Naive thymus-derived CD4-positive, alpha-beta T cell (primary cell): ENCODE measurements around the gene DCANP1. TPM values are rescaled to one million over a fixed set of nuclear protein-coding genes. Genes with fewer than 3 reads are reported as not detected.

Source experiments
- ATAC-seq: fragments of 150-1000 bp; cut with Tn5 transposase; 2 replicates; pipeline ENCODE4 v1.10.0; 2021; ENCODE audit warnings: mild to moderate bottlenecking, moderate library complexity
- CTCF ChIA-PET: fragments of 350-600 bp; sonication (Branson Sonifier 250); formaldehyde crosslinking; loops from one replicate; lab custom pipeline; 2021; ENCODE audit warnings: antibody characterized with exemption; lab: Charles Lee
- POLR2A ChIA-PET: fragments of 350-600 bp; sonication (Branson Sonifier 250); formaldehyde crosslinking; loops from one replicate; lab custom pipeline; 2021; ENCODE audit warnings: antibody characterized with exemption, inconsistent platforms; lab: Charles Lee
- DNase-seq, 9 donors: peaks; one replicate each; pipeline versions ENCODE4 v3.0.0 to v3.0.0-alpha.2; 2020 to 2022; ENCODE audit warnings: mixed read lengths in 1 of 9
- H3K27ac ChIP-seq: one replicate; pipeline ENCODE4 v1.7.0; 2013; ENCODE audit warnings: mild to moderate bottlenecking, low read depth, low read length, moderate library complexity
- H3K27me3 ChIP-seq, 2 donors: one replicate each; pipeline ENCODE4 v1.7.0; 2013; ENCODE audit warnings: low read length in 2 of 2, mild to moderate bottlenecking in 2 of 2, moderate library complexity in 2 of 2; ENCODE audit not compliant: control insufficient read depth in 2 of 2, insufficient read depth in 2 of 2
- H3K36me3 ChIP-seq, 3 experiments: 1 replicate in 2 of 3; 2 replicates in 1 of 3; pipeline ENCODE4 v1.7.0; 2013; ENCODE audit warnings: low read length in 3 of 3, mild to moderate bottlenecking in 3 of 3, moderate library complexity in 1 of 3; ENCODE audit not compliant: insufficient read depth in 3 of 3, control insufficient read depth in 2 of 3
- H3K4me1 ChIP-seq, 2 donors: one replicate each; pipeline ENCODE4 v1.7.0; 2013; ENCODE audit warnings: low read length in 2 of 2, mild to moderate bottlenecking in 2 of 2, moderate library complexity in 1 of 2; ENCODE audit not compliant: control insufficient read depth in 2 of 2, insufficient read depth in 2 of 2
- H3K4me3 ChIP-seq: 2 replicates; pipeline ENCODE4 v1.7.0; 2013; ENCODE audit warnings: mild to moderate bottlenecking, low read length
- H3K9me3 ChIP-seq, 3 experiments: 1 replicate in 2 of 3; 2 replicates in 1 of 3; pipeline ENCODE4 v1.7.0; 2013; ENCODE audit warnings: low read length in 3 of 3; ENCODE audit not compliant: control insufficient read depth in 2 of 3
- H3K27ac Mint-ChIP-seq, 9 donors: one replicate each; pipeline ENCODE4 v1.8.0; 2020 to 2022; ENCODE audit warnings: mixed read lengths in 9 of 9, mild to moderate bottlenecking in 8 of 9, moderate library complexity in 5 of 9, inconsistent platforms in 2 of 9
- H3K27me3 Mint-ChIP-seq, 5 donors: one replicate each; pipeline ENCODE4 v1.8.0; 2021 to 2022; ENCODE audit warnings: mixed read lengths in 5 of 5, mild to moderate bottlenecking in 1 of 5
- H3K36me3 Mint-ChIP-seq, 5 donors: one replicate each; pipeline ENCODE4 v1.8.0; 2020 to 2022; ENCODE audit warnings: mixed read lengths in 5 of 5, mild to moderate bottlenecking in 3 of 5, inconsistent platforms in 1 of 5
- H3K4me1 Mint-ChIP-seq, 7 donors: one replicate each; pipeline ENCODE4 v1.8.0; 2020 to 2022; ENCODE audit warnings: mixed read lengths in 7 of 7, mild to moderate bottlenecking in 3 of 7, inconsistent platforms in 1 of 7
- H3K4me3 Mint-ChIP-seq, 10 donors: one replicate each; pipeline ENCODE4 v1.8.0; 2020 to 2022; ENCODE audit warnings: mild to moderate bottlenecking in 10 of 10, mixed read lengths in 10 of 10, moderate library complexity in 6 of 10, inconsistent platforms in 2 of 10
- H3K9me3 Mint-ChIP-seq, 11 donors: one replicate each; pipeline ENCODE4 v1.8.0; 2020 to 2022; ENCODE audit warnings: mixed read lengths in 11 of 11, mild to moderate bottlenecking in 4 of 11, inconsistent platforms in 1 of 11, moderate library complexity in 1 of 11
- intact Hi-C, 2 donors: fragments of 100-400 bp; cut with micrococcal nuclease; formaldehyde crosslinking; loops; one replicate each; pipeline ENCODE4 v1.15.1; 2023
- polyA plus RNA-seq, 2 donors: library from polyadenylated mRNA; unstranded; fragments of 300-500 nt; fragmentation: Illumina TruSeq; gene quantifications; one replicate each; pipeline ENCODE4 v1.2.3, GENCODE V29; 2021
- total RNA-seq, 6 experiments: library from RNA in 5 of 6; stranded (reverse) in 5 of 6; gene quantifications; 1 replicate in 5 of 6; 2 replicates in 1 of 6; pipeline ENCODE4 v1.2.3 and lab custom pipeline; 2021 to 2026

DCANP1 gene
- total and polyA plus RNA-seq, 7 experiments from 2014 or later: 0.16 to 0.59 TPM; not detected in 5

DNA sequence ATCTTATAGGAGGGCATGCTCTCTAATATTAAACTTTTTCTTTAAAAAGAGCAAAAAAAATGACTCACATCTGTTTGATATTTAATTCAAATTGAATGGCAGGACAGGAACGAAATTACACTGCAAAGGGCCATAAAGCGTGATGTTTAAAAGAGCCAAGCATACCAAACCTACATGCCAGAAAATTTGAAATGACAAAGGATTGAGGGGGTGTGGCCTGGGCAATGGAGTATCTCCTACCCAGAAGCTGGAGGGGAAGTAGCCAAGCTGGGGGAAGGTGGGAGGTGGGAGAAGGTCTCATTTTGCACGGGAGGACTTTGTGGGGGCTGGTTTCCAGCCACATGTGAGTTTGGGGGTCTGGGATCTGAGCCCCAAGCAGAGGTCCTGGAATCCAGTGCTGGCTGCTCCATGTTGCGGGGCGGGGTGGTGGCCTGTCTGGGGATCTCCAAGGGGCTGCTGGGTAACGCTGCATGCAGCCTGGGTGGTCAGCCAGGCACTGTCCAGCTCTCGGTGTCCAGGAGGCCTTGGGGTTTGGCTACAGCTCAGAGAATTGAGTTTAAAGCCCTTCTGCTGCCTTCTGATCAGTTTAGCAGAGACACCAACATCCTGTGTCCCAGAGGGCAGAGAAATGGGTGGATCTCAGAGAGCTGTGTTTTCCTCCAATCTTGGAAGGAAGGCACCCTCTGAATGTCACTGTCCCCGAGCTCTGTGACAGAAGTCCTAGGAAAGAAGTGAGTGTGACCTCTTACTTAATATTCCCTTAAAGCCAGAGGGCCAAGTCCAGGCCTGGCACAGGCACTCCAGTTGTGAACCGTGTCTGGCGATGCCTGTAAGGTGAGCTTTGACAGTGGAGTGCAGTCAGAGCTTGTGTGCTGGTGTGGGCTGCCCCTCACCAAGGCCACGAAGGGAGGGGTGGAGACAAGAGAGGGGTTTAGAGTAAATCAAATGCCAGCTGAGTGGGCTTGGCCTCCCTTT lies 7.6 kb downstream of the DCANP1 start:
- Histone ChIP-seq H3K27me3 (no peaks in the 10 kb centered on the region), H3K9me3 (no peaks in the 10 kb centered on the region), H3K27ac (no peak overlapping the region), H3K4me3 (no peak overlapping the region), H3K36me3 (no peaks in the 10 kb centered on the region), H3K4me1 (no peaks in the 10 kb centered on the region)
- Mint-ChIP-seq H3K27ac (no peak overlapping the region), H3K36me3 (no peaks in the 10 kb centered on the region), H3K9me3 (no peaks in the 10 kb centered on the region), H3K27me3 (peaks cover 5 to 31% (median 8%) of the 10 kb centered on the region in 5 donors), H3K4me3 (no peak overlapping the region), H3K4me1 (peaks cover 0 to 6% (median 0%) of the 10 kb centered on the region in 7 donors)
- ATAC-seq (no peak), DNase-seq (no peak)
- POLR2A ChIA-PET: no interaction called here
- intact Hi-C loops: no loop called here
- CTCF ChIA-PET: no interaction called here

DNA sequence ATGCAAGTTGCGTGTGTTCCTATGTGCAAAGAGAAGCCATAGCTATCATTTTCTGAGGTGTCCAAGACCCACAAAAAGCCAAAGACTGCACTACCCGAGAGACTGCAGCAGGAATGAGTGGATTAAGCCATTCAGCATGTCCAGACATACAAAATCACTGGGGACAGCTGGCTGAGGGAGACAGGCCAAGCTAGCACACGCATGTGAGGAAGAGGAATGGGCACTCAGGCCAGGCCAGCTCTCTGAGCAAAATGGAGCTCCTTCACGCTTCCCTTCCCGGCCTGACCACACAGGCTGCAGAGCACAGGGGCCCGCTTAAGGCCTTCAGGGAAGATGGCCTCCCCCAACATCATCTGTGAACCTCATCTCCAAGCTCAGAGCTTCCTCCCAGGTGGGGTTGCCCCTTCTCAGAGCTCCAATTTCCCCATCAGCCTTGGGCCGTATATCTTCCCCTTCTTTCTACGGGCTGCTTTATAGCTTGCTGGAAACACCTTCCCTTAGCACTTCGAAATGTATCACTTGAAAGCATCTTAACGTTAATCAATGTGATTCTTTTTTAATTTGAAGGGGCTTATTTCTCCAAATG lies 8.4 kb downstream of the DCANP1 start:
- Mint-ChIP-seq H3K27me3 (peaks cover 3 to 33% (median 9%) of the 10 kb centered on the region in 5 donors), H3K27ac (no peak overlapping the region), H3K4me1 (peaks cover 0 to 6% (median 0%) of the 10 kb centered on the region in 7 donors), H3K9me3 (no peaks in the 10 kb centered on the region), H3K4me3 (no peak overlapping the region), H3K36me3 (no peaks in the 10 kb centered on the region)
- ATAC-seq (no peak), DNase-seq (no peak)
- Histone ChIP-seq H3K27ac (no peak overlapping the region), H3K4me1 (no peaks in the 10 kb centered on the region), H3K27me3 (no peaks in the 10 kb centered on the region), H3K4me3 (no peak overlapping the region), H3K36me3 (no peaks in the 10 kb centered on the region), H3K9me3 (no peaks in the 10 kb centered on the region)
- ChIA-PET POLR2A (no interaction called here), CTCF (no interaction called here)
- intact Hi-C loops: no loop called here

DNA sequence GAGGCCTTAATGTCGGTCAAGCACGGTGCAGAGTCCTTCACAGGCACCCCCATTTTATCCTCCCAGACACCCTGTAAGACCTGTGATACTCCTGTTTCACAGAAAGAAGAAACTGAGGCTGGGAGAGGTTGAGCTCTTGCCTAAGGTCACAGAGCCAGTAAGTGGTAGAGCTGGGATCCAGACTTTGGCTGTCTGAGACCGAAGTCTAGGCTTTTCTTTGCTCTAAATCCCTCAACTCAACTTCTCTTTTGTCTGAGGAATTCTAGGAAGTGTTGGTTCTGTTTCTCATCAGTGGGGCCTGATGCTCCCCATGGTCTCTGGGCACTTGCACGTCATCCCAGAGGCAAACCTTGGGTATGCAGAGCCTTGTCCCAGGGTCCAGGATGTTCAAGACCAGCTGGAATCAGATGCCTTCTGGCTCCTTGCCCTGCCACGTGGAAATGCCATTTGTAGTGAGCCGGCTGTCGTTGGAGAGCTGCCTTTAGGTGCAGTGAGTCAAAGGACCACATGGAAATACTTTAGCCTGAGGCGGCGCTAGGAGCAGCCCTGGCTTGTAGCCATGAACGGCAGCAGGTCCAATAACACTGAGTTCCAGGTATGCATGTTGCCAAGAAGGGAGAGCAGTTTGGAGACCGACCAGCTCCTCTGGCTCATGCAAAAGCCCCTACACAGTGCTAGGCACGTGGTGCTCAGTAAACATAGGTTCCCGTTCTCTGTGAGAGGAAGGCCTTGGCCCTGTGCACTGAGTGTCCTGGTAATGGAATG lies 9.2 kb downstream of the DCANP1 start:
- no peaks in the 10 kb centered on the region for H3K9me3 Mint-ChIP-seq
- no peaks in the 10 kb centered on the region for H3K36me3 ChIP-seq
- H3K4me1 Mint-ChIP-seq: peaks cover 0 to 6% (median 0%) of the 10 kb centered on the region in 7 donors
- no peak overlapping the region for H3K4me3 Mint-ChIP-seq
- no peak overlapping the region for H3K27ac ChIP-seq
- peaks cover 4 to 36% (median 8%) of the 10 kb centered on the region in 5 donors for H3K27me3 Mint-ChIP-seq
- no peaks in the 10 kb centered on the region for H3K27me3 ChIP-seq
- no peak overlapping the region for H3K4me3 ChIP-seq
- intact Hi-C loops: no loop called here
- H3K4me1 ChIP-seq: no peaks in the 10 kb centered on the region
- H3K9me3 ChIP-seq: no peaks in the 10 kb centered on the region
- no peaks in the 10 kb centered on the region for H3K36me3 Mint-ChIP-seq
- no peak overlapping the region for H3K27ac Mint-ChIP-seq
- ATAC-seq (peak; percentile 10), DNase-seq (no peak)
- ChIA-PET POLR2A (no interaction called here), CTCF (no interaction called here)

- peaks cover 0 to 6% (median 0%) of the 10 kb centered on the region in 7 donors for H3K4me1 Mint-ChIP-seq
Observed at GRCh38 chr5:135437422-135437795, 9.7 kb downstream of the DCANP1 start.

GRCh38 chr5:135436951-135437418 lies 10.2 kb downstream of the DCANP1 start:
- no peaks in the 10 kb centered on the region for H3K36me3 ChIP-seq
- H3K4me1 ChIP-seq: no peaks in the 10 kb centered on the region
- no peaks in the 10 kb centered on the region for H3K27me3 ChIP-seq
- ATAC-seq (no peak), DNase-seq (no peak)
- H3K27ac Mint-ChIP-seq: no peak overlapping the region
- peaks cover 0 to 6% (median 0%) of the 10 kb centered on the region in 7 donors for H3K4me1 Mint-ChIP-seq
- intact Hi-C loops: no loop called here
- no peak overlapping the region for H3K27ac ChIP-seq
- ChIA-PET POLR2A (no interaction called here), CTCF (no interaction called here)
- H3K4me3 ChIP-seq: no peak overlapping the region
- H3K9me3 Mint-ChIP-seq: no peaks in the 10 kb centered on the region
- no peak overlapping the region for H3K4me3 Mint-ChIP-seq
- H3K27me3 Mint-ChIP-seq: peaks cover 4 to 36% (median 6%) of the 10 kb centered on the region in 5 donors
- no peaks in the 10 kb centered on the region for H3K9me3 ChIP-seq
- no peaks in the 10 kb centered on the region for H3K36me3 Mint-ChIP-seq

More at GRCh38 chr5:135437422-135437795, 9.7 kb downstream of the DCANP1 start:
- Histone ChIP-seq H3K36me3 (no peaks in the 10 kb centered on the region), H3K27ac (no peak overlapping the region), H3K9me3 (no peaks in the 10 kb centered on the region), H3K27me3 (no peaks in the 10 kb centered on the region), H3K4me3 (no peak overlapping the region), H3K4me1 (no peaks in the 10 kb centered on the region)
- H3K4me3 Mint-ChIP-seq: no peak overlapping the region
- ChIA-PET POLR2A (no interaction called here), CTCF (no interaction called here)
- DNase-seq (no peak), ATAC-seq (peak; percentile 74)
- H3K27me3 Mint-ChIP-seq: peaks cover 4 to 36% (median 6%) of the 10 kb centered on the region in 5 donors
- no peak overlapping the region for H3K27ac Mint-ChIP-seq
- no peaks in the 10 kb centered on the region for H3K9me3 Mint-ChIP-seq
- no peaks in the 10 kb centered on the region for H3K36me3 Mint-ChIP-seq
- intact Hi-C loops: no loop called here

DNA sequence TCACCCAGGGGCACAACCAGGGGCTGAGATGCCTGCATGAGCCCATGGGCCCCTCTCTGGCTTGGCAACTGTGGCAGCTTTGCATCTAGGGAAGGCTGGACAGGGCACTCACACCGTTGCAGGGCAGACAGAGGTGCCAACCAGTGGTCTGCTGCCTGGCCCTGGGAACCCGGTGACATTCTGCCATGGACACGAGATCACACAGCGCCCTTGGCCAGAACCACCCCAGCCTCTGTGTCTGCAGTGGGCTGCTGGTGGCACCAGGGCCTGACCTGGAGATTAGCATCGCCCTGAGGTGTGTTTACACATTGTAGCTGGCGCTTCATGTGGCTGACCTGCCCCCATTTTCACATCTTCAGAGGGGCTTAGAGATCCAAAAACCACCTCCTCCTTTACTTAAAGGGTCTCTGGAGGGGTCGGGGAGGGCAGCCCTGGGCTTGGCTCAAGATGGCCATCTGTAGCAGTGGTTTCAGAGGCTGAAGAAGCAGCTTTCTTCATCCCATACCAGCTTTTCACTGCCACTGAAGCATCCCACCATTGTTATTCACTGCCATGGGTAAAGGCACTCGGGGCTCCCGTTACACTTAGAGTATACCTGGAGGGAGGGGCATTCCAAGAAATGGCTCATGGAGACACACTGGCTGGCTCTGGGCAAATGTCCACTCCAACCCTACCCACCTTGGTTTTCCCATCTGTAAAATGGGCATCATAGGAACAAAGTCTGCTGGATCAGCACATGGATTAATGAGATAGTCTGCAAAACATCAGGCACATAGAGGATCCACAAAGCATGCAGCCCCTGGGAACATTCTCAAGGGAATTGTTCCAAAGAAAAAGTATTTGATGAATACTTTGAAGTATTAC lies 11.4 kb downstream of the DCANP1 start:
- intact Hi-C loops: no loop called here
- Mint-ChIP-seq H3K27ac (no peak overlapping the region), H3K27me3 (peaks cover 4 to 32% (median 6%) of the 10 kb centered on the region in 5 donors), H3K4me3 (no peak overlapping the region), H3K36me3 (no peaks in the 10 kb centered on the region), H3K9me3 (peaks cover 0 to 2% (median 0%) of the 10 kb centered on the region in 11 donors), H3K4me1 (peaks cover 0 to 3% (median 0%) of the 10 kb centered on the region in 7 donors)
- H3K27ac ChIP-seq: no peak overlapping the region
- H3K4me1 ChIP-seq: no peaks in the 10 kb centered on the region
- no peaks in the 10 kb centered on the region for H3K27me3 ChIP-seq
- no peak overlapping the region for H3K4me3 ChIP-seq
- no peak for ATAC-seq
- CTCF ChIA-PET: interaction anchor here (0.6 kb wide), 1 partner anchor 180 kb away, joined by 4 read pairs; no protein-coding TSS in a partner anchor
- H3K36me3 ChIP-seq: no peaks in the 10 kb centered on the region
- no peaks in the 10 kb centered on the region for H3K9me3 ChIP-seq
- no peak for DNase-seq
- POLR2A ChIA-PET: no interaction called here
